C4-2B (cell line): ENCODE measurements around the gene ST3GAL5.

Experiments
- ZFX ChIP-seq: fragments of 450-650 bp; IDR thresholded peaks from 2 replicates; pipeline ENCODE4 v1.6.1; 2017
- TF ChIP-seq, protein P1 (sequence below): fragments of 450-650 bp; conservative IDR thresholded peaks from 2 replicates; pipeline ENCODE4 v1.5.1; 2017; ENCODE audit warnings: mild to moderate bottlenecking

GRCh38 chr2:85905891-85906290 lies 17.1 kb upstream of the ST3GAL5 start:
- TF ChIP-seq, protein P1, sequence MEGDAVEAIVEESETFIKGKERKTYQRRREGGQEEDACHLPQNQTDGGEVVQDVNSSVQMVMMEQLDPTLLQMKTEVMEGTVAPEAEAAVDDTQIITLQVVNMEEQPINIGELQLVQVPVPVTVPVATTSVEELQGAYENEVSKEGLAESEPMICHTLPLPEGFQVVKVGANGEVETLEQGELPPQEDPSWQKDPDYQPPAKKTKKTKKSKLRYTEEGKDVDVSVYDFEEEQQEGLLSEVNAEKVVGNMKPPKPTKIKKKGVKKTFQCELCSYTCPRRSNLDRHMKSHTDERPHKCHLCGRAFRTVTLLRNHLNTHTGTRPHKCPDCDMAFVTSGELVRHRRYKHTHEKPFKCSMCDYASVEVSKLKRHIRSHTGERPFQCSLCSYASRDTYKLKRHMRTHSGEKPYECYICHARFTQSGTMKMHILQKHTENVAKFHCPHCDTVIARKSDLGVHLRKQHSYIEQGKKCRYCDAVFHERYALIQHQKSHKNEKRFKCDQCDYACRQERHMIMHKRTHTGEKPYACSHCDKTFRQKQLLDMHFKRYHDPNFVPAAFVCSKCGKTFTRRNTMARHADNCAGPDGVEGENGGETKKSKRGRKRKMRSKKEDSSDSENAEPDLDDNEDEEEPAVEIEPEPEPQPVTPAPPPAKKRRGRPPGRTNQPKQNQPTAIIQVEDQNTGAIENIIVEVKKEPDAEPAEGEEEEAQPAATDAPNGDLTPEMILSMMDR = no peak
- TF ChIP-seq ZFX = no peak
